H1 (cell line): ENCODE results near the gene PPP1R10. TPM values are rescaled to one million over a fixed set of nuclear protein-coding genes. Genes with fewer than 3 reads are reported as not detected.
A peak's percentile ranks its signal among the peaks of the same experiment; 100 is the strongest.

Source experiments
- BCL11A ChIP-seq, 2 experiments: IDR thresholded peaks; one replicate each; pipeline ENCODE4 v1.6.1; 2011; ENCODE audit warnings: low read depth in 2 of 2, low read length in 2 of 2, mild to moderate bottlenecking in 2 of 2
- HDAC2 ChIP-seq, 2 experiments: fragments of 300-600 bp in 1 of 2; sonication (generic) in 1 of 2; IDR thresholded peaks; 2 replicates each; pipeline ENCODE4 v1.6.1; 2011 to 2012; ENCODE audit warnings: low read depth in 2 of 2, low read length in 2 of 2, mild to moderate bottlenecking in 2 of 2, moderate library complexity in 2 of 2, borderline replicate concordance in 1 of 2, inconsistent platforms in 1 of 2
- SAP30 ChIP-seq: fragments of 300-600 bp; sonication (generic); IDR thresholded peaks from 2 replicates; pipeline ENCODE4 v1.7.1; 2012; ENCODE audit warnings: low read length, moderate library complexity, mild to moderate bottlenecking, inconsistent platforms; ENCODE audit not compliant: insufficient read depth, insufficient replicate concordance
- polyA plus RNA-seq, 7 experiments: library from polyadenylated mRNA; depleted of rRNA in 3 of 7; stranded (reverse) in 5 of 7; unstranded in 2 of 7; fragments of >200 nt in 5 of 7; fragments of 200-250 nt in 2 of 7; gene quantifications; 1 replicate in 5 of 7; 2 replicates in 1 of 7; 4 replicates in 1 of 7; pipeline versions ENCODE4 v1.2.1 to v1.2.3, GENCODE V29; 2011 to 2013; ENCODE audit warnings: missing spikeins in 2 of 7, mixed read lengths in 2 of 7
- total RNA-seq: library from RNA; stranded (reverse); fragmentation: NEBNext Ultra II Directional; extraction: Animal tissue kit (Norgen Biotek cat#: 25700); gene quantifications from 2 replicates; pipeline ENCODE4 v1.2.1, GENCODE V29; 2021
- TF ChIP-seq, protein P1 (sequence below): fragments of 300-600 bp; sonication (generic); IDR thresholded peaks from 2 replicates; pipeline ENCODE4 v1.7.1; 2012; ENCODE audit warnings: low read length, moderate library complexity, mild to moderate bottlenecking, inconsistent platforms; ENCODE audit not compliant: insufficient replicate concordance

The PPP1R10 gene
- total and polyA plus RNA-seq, 2 of the 8 experiments (the other 6 are each of a cell fraction or from before 2014, with no cell fraction given) = 23.9 to 89.1 TPM

GRCh38 chr6:30626484-30627366 lies 9.7 kb upstream of the PPP1R10 start, which contains the start of gene ATAT1 (continued):
- TF ChIP-seq HDAC2 (IDR thresholded peaks at IDR 0.05; ENCODE audit: borderline replicate concordance in 1 of 2, low read depth in 2 of 2, low read length in 2 of 2) (peak in 1 of 2 experiments; percentile 36; a peak in 1 of 4 replicates), BCL11A (IDR thresholded peaks at IDR 0.05; ENCODE audit: low read depth in 2 of 2, low read length in 2 of 2) (no peak), SAP30 (peak; percentile 75)
- TF ChIP-seq, protein P1, sequence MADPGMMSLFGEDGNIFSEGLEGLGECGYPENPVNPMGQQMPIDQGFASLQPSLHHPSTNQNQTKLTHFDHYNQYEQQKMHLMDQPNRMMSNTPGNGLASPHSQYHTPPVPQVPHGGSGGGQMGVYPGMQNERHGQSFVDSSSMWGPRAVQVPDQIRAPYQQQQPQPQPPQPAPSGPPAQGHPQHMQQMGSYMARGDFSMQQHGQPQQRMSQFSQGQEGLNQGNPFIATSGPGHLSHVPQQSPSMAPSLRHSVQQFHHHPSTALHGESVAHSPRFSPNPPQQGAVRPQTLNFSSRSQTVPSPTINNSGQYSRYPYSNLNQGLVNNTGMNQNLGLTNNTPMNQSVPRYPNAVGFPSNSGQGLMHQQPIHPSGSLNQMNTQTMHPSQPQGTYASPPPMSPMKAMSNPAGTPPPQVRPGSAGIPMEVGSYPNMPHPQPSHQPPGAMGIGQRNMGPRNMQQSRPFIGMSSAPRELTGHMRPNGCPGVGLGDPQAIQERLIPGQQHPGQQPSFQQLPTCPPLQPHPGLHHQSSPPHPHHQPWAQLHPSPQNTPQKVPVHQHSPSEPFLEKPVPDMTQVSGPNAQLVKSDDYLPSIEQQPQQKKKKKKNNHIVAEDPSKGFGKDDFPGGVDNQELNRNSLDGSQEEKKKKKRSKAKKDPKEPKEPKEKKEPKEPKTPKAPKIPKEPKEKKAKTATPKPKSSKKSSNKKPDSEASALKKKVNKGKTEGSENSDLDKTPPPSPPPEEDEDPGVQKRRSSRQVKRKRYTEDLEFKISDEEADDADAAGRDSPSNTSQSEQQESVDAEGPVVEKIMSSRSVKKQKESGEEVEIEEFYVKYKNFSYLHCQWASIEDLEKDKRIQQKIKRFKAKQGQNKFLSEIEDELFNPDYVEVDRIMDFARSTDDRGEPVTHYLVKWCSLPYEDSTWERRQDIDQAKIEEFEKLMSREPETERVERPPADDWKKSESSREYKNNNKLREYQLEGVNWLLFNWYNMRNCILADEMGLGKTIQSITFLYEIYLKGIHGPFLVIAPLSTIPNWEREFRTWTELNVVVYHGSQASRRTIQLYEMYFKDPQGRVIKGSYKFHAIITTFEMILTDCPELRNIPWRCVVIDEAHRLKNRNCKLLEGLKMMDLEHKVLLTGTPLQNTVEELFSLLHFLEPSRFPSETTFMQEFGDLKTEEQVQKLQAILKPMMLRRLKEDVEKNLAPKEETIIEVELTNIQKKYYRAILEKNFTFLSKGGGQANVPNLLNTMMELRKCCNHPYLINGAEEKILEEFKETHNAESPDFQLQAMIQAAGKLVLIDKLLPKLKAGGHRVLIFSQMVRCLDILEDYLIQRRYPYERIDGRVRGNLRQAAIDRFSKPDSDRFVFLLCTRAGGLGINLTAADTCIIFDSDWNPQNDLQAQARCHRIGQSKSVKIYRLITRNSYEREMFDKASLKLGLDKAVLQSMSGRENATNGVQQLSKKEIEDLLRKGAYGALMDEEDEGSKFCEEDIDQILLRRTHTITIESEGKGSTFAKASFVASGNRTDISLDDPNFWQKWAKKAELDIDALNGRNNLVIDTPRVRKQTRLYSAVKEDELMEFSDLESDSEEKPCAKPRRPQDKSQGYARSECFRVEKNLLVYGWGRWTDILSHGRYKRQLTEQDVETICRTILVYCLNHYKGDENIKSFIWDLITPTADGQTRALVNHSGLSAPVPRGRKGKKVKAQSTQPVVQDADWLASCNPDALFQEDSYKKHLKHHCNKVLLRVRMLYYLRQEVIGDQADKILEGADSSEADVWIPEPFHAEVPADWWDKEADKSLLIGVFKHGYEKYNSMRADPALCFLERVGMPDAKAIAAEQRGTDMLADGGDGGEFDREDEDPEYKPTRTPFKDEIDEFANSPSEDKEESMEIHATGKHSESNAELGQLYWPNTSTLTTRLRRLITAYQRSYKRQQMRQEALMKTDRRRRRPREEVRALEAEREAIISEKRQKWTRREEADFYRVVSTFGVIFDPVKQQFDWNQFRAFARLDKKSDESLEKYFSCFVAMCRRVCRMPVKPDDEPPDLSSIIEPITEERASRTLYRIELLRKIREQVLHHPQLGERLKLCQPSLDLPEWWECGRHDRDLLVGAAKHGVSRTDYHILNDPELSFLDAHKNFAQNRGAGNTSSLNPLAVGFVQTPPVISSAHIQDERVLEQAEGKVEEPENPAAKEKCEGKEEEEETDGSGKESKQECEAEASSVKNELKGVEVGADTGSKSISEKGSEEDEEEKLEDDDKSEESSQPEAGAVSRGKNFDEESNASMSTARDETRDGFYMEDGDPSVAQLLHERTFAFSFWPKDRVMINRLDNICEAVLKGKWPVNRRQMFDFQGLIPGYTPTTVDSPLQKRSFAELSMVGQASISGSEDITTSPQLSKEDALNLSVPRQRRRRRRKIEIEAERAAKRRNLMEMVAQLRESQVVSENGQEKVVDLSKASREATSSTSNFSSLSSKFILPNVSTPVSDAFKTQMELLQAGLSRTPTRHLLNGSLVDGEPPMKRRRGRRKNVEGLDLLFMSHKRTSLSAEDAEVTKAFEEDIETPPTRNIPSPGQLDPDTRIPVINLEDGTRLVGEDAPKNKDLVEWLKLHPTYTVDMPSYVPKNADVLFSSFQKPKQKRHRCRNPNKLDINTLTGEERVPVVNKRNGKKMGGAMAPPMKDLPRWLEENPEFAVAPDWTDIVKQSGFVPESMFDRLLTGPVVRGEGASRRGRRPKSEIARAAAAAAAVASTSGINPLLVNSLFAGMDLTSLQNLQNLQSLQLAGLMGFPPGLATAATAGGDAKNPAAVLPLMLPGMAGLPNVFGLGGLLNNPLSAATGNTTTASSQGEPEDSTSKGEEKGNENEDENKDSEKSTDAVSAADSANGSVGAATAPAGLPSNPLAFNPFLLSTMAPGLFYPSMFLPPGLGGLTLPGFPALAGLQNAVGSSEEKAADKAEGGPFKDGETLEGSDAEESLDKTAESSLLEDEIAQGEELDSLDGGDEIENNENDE = no peak
